ENCODE measurements around the gene MARK1.

MARK1 gene

DNA sequence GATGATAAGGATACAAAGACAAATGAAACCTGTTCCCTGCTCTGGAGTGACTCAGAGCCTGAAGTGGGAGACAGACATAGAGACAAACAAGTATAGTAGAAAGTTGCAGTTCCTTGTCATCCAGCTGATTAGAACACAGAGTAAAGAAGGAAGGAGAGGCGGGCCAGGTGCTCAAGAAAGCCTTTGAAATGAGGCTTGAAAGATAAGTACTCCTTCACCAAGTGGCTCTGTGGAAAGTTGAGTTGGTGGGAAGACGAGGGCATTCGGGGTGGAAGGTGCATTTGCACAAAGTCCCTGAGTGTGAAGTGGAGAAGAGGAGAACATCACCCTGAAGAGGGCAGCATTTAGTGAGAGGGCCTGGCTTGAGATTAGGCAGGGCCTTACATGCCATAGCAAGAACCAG, 17.0 kb downstream of the MARK1 start:
- no peak overlapping the region for H3K9ac ChIP-seq
- no peak overlapping the region for H3K4me2 ChIP-seq (ENCODE audit: low read length)
- TF ChIP-seq CTCF (IDR thresholded peaks at IDR 0.05), result no peak
- no peaks in the 10 kb centered on the region for H3K27me3 ChIP-seq (ENCODE audit: control insufficient read depth, insufficient read depth, low read length)
- no peaks in the 10 kb centered on the region for H3K36me3 ChIP-seq (ENCODE audit: control insufficient read depth, insufficient read depth, low read length)
- no peaks in the 10 kb centered on the region for H3K79me2 ChIP-seq
- no peak overlapping the region for H3K27ac ChIP-seq
- H3K4me1 ChIP-seq, result no peaks in the 10 kb centered on the region
- H3K4me3 ChIP-seq (ENCODE audit: low read depth, low read length), result no peak overlapping the region
- no peaks in the 10 kb centered on the region for H3K9me3 ChIP-seq (ENCODE audit: control insufficient read depth, low read length)
- no peak overlapping the region for H2AFZ ChIP-seq

- Histone ChIP-seq H2AFZ (no peak overlapping the region), H3K9me3 (ENCODE audit: control insufficient read depth, low read length) (no peaks in the 10 kb centered on the region), H3K4me2 (ENCODE audit: low read length) (no peak overlapping the region), H3K4me1 (no peaks in the 10 kb centered on the region), H3K9ac (no peak overlapping the region), H3K36me3 (ENCODE audit: control insufficient read depth, insufficient read depth, low read length) (no peaks in the 10 kb centered on the region), H3K4me3 (ENCODE audit: low read depth, low read length) (no peak overlapping the region), H3K27me3 (ENCODE audit: control insufficient read depth, insufficient read depth, low read length) (no peaks in the 10 kb centered on the region), H3K79me2 (no peaks in the 10 kb centered on the region), H3K27ac (no peak overlapping the region)
- no peak for TF ChIP-seq CTCF (IDR thresholded peaks at IDR 0.05)
Observed at GRCh38 chr1:220550811-220551399, 23.0 kb downstream of the MARK1 start.

DNA sequence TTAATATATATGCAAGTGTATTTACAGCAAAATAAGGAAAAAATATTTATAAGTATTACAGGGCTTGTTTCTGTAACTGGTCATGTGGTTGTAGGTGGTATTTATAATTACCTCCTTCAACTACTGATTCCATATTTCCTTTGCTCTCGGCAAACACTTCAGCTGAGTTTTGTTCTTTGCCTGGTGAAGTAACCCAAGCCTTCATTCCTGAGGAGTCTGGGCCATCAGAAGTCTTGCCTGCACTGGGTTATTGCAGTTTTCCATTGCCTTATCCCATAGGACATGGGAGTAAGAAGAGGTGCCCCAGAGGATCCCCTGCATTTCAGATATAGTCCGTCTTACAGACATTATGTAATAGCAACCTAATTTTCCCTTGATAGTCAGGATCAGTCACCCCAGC, 23.8 kb downstream of the MARK1 start:
- Histone ChIP-seq H3K9ac (no peak overlapping the region), H3K4me2 (ENCODE audit: low read length) (no peak overlapping the region)
- no peak for TF ChIP-seq CTCF (IDR thresholded peaks at IDR 0.05)

GRCh38 chr1:220552672-220553260, 24.8 kb downstream of the MARK1 start:
- H3K9ac ChIP-seq, result no peak overlapping the region
- no peaks in the 10 kb centered on the region for H3K27me3 ChIP-seq (ENCODE audit: control insufficient read depth, insufficient read depth, low read length)
- no peak for TF ChIP-seq CTCF (IDR thresholded peaks at IDR 0.05)
- H3K79me2 ChIP-seq, result no peaks in the 10 kb centered on the region
- H3K36me3 ChIP-seq (ENCODE audit: control insufficient read depth, insufficient read depth, low read length), result no peaks in the 10 kb centered on the region
- no peaks in the 10 kb centered on the region for H3K9me3 ChIP-seq (ENCODE audit: control insufficient read depth, low read length)
- no peaks in the 10 kb centered on the region for H3K4me1 ChIP-seq
- H3K27ac ChIP-seq, result no peak overlapping the region
- H3K4me3 ChIP-seq (ENCODE audit: low read depth, low read length), result no peak overlapping the region
- H2AFZ ChIP-seq, result no peak overlapping the region
- H3K4me2 ChIP-seq (ENCODE audit: low read length), result no peak overlapping the region

More for the DNA sequence above, 23.8 kb downstream of the MARK1 start:
- no peaks in the 10 kb centered on the region for H3K4me1 ChIP-seq
- H3K36me3 ChIP-seq (ENCODE audit: control insufficient read depth, insufficient read depth, low read length), result no peaks in the 10 kb centered on the region
- no peak overlapping the region for H3K4me3 ChIP-seq (ENCODE audit: low read depth, low read length)
- no peak overlapping the region for H2AFZ ChIP-seq
- no peaks in the 10 kb centered on the region for H3K27me3 ChIP-seq (ENCODE audit: control insufficient read depth, insufficient read depth, low read length)
- no peak overlapping the region for H3K27ac ChIP-seq
- no peaks in the 10 kb centered on the region for H3K9me3 ChIP-seq (ENCODE audit: control insufficient read depth, low read length)
- H3K79me2 ChIP-seq, result no peaks in the 10 kb centered on the region

- H3K27me3 ChIP-seq (ENCODE audit: control insufficient read depth, insufficient read depth, low read length), result no peaks in the 10 kb centered on the region
- no peaks in the 10 kb centered on the region for H3K9me3 ChIP-seq (ENCODE audit: control insufficient read depth, low read length)
- H3K27ac ChIP-seq, result no peak overlapping the region
- H3K9ac ChIP-seq, result no peak overlapping the region
- H3K4me1 ChIP-seq, result no peaks in the 10 kb centered on the region
- no peak overlapping the region for H3K4me3 ChIP-seq (ENCODE audit: low read depth, low read length)
- TF ChIP-seq CTCF (IDR thresholded peaks at IDR 0.05), result no peak
- H3K36me3 ChIP-seq (ENCODE audit: control insufficient read depth, insufficient read depth, low read length), result no peaks in the 10 kb centered on the region
- H3K79me2 ChIP-seq, result no peaks in the 10 kb centered on the region
- H3K4me2 ChIP-seq (ENCODE audit: low read length), result no peak overlapping the region
- H2AFZ ChIP-seq, result no peak overlapping the region
Observed at GRCh38 chr1:220556641-220557040, 28.7 kb downstream of the MARK1 start.

All from parathyroid adenoma (tissue), 2 donors.